H54 (cell line): ENCODE results near the gene CCDC152.

Experiments
- DNase-seq: peaks from one replicate; pipeline ENCODE4 v3.0.0; 2011; ENCODE audit warnings: low spot score, mixed read lengths; ENCODE audit not compliant: insufficient read length
- FAIRE-seq: peaks from 3 replicates; lab custom pipeline; 2011; peaks lifted over from hg19 to GRCh38; lab: Jason Lieb, UNC
- POLR2A ChIP-seq: IDR thresholded peaks from 2 replicates; pipeline ENCODE4 v1.6.1; 2011; ENCODE audit warnings: low read depth, mild to moderate bottlenecking, low read length

The CCDC152 gene

GRCh38 chr5:42798284-42799240 is 41.9 kb downstream of the CCDC152 start:
- DNase-seq (no peak), FAIRE-seq (no peak)
- no peak for TF ChIP-seq POLR2A

DNA sequence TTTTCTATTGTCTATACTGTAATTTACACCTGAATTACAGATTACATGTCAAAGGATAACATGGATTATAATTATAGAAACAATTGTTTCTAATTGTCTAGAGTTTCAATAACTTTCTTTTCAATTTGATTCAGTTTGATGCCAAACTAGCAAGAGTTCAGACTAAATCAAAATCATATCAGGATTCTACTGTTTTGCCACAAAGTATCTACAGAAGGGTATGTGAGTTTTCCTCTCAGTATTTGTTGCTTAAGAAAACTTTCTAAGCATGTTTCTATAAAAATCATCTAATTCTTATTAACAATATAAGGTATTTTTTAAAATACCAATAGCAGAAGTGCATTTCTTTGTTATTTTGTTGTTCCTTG is 42.6 kb downstream of the CCDC152 start:
- no peak for FAIRE-seq
- TF ChIP-seq POLR2A: no peak

GRCh38 chr5:42799668-42800114 is 43.1 kb downstream of the CCDC152 start:
- FAIRE-seq (no peak), DNase-seq (no peak)
- no peak for TF ChIP-seq POLR2A

More for the DNA sequence above, 42.6 kb downstream of the CCDC152 start:
- no peak for DNase-seq

GRCh38 chr5:42800748-42801330 is 44.2 kb downstream of the CCDC152 start:
- no peak for TF ChIP-seq POLR2A
- no peak for DNase-seq
- FAIRE-seq: no peak

- FAIRE-seq (no peak), DNase-seq (no peak)
- TF ChIP-seq POLR2A: no peak
Measured at GRCh38 chr5:42801516-42802166, 45.0 kb downstream of the CCDC152 start.

DNA sequence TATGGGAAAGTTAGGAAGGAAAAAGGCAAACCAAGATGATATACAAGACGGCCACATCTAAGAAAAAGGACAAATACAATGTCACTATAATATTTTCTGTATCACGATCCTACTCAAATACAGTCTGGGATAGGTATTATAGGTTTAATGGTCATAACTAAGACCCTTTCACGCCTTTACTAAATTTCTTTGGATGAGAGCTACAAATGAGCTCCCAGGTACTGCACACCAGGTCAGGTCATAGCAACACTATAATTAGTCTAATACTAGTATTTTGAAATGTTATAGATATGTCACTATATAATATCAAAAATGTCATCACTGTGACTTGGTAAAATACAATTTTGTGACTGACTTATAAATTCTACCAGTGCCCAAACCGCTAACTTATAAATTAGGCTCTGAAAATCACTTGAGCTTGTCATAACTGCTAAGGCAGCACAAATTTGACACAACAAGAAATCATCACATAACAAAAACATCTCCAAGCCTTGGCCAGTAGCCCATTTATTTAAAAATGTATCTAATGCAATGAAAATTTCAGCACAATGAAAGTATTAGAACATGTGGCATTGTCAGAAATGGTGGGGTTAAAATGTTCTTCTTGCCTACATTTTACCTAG is 48.2 kb downstream of the CCDC152 start:
- FAIRE-seq (no peak), DNase-seq (no peak)
- TF ChIP-seq POLR2A: no peak

GRCh38 chr5:42806004-42806700 is 49.5 kb downstream of the CCDC152 start:
- DNase-seq (no peak), FAIRE-seq (no peak)
- no peak for TF ChIP-seq POLR2A

GRCh38 chr5:42806701-42807262 is 50.2 kb downstream of the CCDC152 start:
- TF ChIP-seq POLR2A: no peak
- DNase-seq: no peak
- no peak for FAIRE-seq

DNA sequence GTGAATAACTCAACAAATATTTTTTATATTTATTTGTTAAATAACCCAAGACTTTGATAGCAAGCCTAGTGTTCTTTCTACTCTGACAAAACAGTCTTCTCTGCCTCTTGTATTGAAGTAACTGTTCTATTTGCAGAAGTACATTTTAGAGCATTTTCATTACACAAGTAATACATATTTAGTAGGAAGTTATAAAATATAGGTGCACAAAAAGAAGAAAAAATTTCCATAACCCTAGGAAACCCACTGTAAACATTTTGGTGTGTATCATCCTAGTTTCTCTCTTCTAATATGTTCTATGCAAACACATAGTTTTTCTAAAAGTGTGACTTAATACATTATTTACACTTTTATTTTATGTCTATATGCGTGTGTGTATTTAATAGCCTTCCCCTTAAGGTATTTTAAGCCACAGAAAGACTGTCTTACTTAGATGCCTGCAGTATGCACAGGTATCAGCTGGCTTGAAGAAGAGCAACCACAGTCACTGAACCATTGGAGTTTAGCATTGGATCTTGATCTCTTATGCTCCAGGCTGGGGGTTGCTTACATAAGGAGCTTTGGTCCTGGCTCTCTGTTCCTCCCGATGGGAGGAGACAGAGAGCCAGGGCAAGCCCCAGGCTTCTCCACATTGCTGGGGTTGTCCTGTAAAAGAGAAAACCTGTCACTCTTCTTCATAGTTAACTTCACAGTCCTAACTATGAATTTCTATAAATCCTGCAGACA is 51.3 kb downstream of the CCDC152 start:
- FAIRE-seq: no peak
- DNase-seq: no peak
- TF ChIP-seq POLR2A: no peak

- FAIRE-seq (no peak), DNase-seq (no peak)
- no peak for TF ChIP-seq POLR2A
Measured at GRCh38 chr5:42808888-42809611, 52.4 kb downstream of the CCDC152 start.

GRCh38 chr5:42810834-42811590 is 54.4 kb downstream of the CCDC152 start:
- FAIRE-seq: no peak
- no peak for TF ChIP-seq POLR2A
- no peak for DNase-seq
